GM19023 (cell line): ENCODE data around the gene PHC3.
A peak's percentile ranks its signal among the peaks of the same experiment; 100 is the strongest.

ENCODE experiments used
- ATAC-seq: cut with Tn5 transposase; IDR thresholded peaks from one replicate; pipeline ENCODE4 v1.9.1; 2021; ENCODE audit warnings: mild to moderate bottlenecking, moderate library complexity; ENCODE audit not compliant: unreplicated experiment

Gene PHC3

GRCh38 chr3:170081079-170081741 is 100.3 kb downstream of the PHC3 start:
- no peak for ATAC-seq

GRCh38 chr3:170080605-170081004 is 100.9 kb downstream of the PHC3 start:
- no peak for ATAC-seq

- ATAC-seq: no peak
Measured at GRCh38 chr3:170079536-170080165, 101.9 kb downstream of the PHC3 start.

DNA sequence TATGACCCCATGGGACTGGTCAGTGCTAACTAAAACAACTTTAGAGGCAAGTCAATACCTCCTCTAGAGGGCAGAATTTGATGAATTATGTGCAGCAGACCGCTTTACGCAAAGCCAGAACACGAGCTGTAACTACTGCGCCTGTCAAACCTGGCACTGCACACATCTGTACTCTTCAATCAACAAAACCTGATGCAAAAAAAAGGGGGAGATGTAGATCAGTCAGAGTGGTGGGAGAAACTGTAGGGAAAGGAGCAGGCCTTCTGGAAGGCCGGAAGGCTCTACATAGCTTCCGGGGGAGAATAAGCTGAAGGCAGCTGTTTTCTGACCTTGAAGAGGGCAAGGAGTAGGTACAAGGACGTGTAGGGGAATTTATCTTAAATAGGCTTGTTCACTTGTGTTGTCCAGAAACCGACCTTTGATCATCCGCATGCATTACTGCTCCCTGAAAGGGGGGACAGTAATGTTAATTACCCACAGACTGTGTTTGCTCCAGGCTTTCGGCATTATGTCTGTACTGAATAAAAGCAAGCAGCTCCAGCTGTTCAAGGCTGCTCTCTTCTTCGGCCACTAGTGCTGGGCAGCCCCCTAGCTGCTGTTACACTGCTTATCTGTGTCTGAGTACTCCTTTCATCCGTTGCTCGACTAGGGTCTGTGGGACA is 102.8 kb downstream of the PHC3 start:
- ATAC-seq: no peak

DNA sequence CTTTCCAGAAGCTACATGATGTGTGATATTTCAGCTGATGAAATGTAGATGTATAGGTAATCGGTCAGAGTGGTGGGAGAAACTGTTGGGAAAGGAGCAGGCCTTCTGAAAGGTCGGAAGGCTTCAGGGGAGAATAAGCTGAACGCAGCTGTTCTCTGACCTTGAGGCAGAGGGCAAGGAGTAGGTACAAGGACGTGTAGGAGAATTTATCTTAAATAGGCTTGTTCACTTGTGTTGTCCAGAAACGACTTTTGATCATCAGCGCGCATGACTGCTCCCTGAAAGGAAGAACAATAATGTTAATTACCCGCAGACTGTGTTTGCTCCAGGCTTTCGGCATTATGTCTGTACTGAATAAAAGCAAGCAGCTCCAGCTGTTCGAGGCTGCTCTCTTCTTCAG is 104.2 kb downstream of the PHC3 start:
- no peak for ATAC-seq

GRCh38 chr3:170076715-170077238 is 104.8 kb downstream of the PHC3 start:
- ATAC-seq: no peak

GRCh38 chr3:170075441-170076091 is 106.0 kb downstream of the PHC3 start:
- no peak for ATAC-seq

DNA sequence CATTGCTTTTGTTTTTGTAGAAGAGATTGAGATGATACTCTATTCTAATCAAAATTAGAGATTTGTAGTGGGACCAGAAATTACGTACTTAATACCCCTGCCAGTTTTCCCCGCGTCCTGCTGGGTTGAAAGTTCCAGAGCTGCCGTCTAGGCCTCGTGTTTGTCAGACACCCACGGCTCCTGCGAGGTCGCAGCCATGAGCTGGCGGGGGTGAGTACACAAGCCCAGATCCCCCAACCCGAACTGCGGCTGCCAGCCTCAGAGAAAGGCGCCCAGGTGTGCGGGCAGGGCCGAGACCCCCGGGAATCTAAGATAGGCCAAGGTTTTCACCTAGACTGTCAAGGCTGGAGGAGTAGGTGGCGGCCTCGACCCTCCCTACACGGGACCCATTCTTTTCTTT is 117.4 kb downstream of the PHC3 start:
- no peak for ATAC-seq

DNA sequence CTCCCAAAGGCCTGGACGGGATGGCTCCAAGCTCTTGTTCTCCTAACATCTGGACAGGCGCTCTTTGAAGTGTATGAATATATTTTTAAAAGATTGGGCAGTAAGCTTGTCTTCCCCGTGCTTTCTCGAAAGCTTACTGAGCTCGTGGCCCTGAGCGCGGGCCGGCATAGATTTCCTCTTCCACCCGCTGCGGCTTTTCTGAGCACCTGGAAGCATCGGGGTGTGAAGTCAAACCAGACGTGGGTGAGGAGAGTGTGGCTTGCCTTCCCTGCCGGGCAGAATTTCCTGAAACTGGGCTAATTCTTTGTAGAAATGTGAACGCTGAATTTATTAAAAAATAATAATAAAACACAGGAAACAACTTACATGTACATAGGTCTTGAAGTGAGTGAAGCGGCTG is 117.8 kb downstream of the PHC3 start:
- no peak for ATAC-seq

DNA sequence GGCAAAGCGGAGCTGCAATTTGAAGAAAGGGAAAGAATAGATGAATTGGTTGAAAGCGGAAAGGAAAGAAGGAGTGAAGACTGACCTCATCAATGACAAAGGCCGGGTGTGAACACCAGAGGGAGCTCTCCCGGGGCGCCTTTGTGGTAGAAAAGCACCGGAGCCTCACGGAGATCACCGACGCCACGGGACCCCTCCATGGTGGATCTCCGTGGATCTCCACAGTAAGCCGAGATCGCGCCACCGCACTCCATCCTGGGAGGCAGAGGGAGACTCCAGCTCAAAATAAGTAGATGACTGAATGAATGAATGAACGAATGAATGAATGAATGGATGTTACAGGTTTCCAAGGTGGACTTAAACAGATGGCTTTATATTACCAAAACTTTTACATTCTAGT is 118.8 kb downstream of the PHC3 start:
- ATAC-seq: no peak

GRCh38 chr3:170062068-170062467 is 119.5 kb downstream of the PHC3 start:
- no peak for ATAC-seq

GRCh38 chr3:170059447-170059846 is 122.1 kb downstream of the PHC3 start:
- no peak for ATAC-seq

- no peak for ATAC-seq
Measured at GRCh38 chr3:170058127-170058526, 123.4 kb downstream of the PHC3 start.

- ATAC-seq: no peak
Measured at GRCh38 chr3:170057550-170057949, 124.0 kb downstream of the PHC3 start.

- ATAC-seq: peak; percentile 86
Measured at GRCh38 chr3:170056710-170057454, 124.7 kb downstream of the PHC3 start.

- peak; percentile 65 for ATAC-seq
Measured at GRCh38 chr3:170055209-170055608, 126.3 kb downstream of the PHC3 start.

DNA sequence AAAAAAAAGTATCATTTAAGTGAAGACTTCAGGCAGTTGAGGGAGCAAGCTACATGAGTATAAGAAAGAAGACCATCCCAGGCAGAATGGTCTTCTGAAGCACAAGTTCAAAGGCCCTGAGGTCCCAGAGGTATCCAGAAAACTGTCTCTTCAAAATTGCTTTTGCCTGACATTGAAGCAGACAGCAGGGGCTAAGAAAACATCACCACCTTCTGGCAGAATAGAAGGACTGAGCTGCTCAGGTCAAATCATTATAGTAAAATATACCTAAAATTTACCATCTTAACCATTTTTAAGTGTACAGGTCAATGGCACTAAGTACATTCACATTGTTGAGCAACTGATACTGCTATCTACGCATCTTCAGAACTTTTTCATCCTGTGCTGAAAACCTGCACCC is 127.3 kb downstream of the PHC3 start:
- no peak for ATAC-seq

GRCh38 chr3:170052398-170052797 is 129.1 kb downstream of the PHC3 start:
- ATAC-seq: no peak

DNA sequence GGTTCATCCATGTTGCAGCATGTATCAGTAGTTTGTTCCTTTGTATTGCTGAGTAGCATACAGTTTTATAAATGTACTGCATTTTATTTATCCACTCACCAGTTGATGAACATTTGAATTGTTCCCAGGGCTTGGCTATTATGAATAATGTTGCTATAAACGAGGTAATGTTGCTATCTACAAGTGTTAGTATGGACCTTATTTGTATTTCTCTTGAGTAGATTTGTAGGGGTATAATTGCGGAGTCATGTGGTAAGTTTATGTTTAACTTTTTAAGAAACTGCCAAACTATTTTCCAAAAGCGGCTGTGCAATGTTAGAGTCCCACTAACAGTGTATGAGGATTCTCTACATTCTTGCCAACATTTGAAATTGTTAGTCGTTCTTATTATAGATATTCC is 130.8 kb downstream of the PHC3 start:
- no peak for ATAC-seq

GRCh38 chr3:170049146-170050000 is 132.2 kb downstream of the PHC3 start:
- ATAC-seq: no peak
